LNCaP clone FGC (cell line): Measurements from ENCODE around the gene PPIL4.

ENCODE experiments used
- DNase-seq: peaks from one replicate; pipeline ENCODE4 v3.0.0-alpha.2; 2011; ENCODE audit warnings: low read depth
- H3K4me3 ChIP-seq: 2 replicates; pipeline ENCODE4 v1.5.1; 2011; ENCODE audit warnings: mild to moderate bottlenecking, low read depth, low read length, control low read depth
- TF ChIP-seq, protein P1 (sequence below): IDR thresholded peaks from 2 replicates; pipeline ENCODE4 v1.5.1; 2012; ENCODE audit warnings: mild to moderate bottlenecking; ENCODE audit not compliant: control insufficient read depth, insufficient read depth; ENCODE audit errors: extremely low read depth

Gene PPIL4, protein sequence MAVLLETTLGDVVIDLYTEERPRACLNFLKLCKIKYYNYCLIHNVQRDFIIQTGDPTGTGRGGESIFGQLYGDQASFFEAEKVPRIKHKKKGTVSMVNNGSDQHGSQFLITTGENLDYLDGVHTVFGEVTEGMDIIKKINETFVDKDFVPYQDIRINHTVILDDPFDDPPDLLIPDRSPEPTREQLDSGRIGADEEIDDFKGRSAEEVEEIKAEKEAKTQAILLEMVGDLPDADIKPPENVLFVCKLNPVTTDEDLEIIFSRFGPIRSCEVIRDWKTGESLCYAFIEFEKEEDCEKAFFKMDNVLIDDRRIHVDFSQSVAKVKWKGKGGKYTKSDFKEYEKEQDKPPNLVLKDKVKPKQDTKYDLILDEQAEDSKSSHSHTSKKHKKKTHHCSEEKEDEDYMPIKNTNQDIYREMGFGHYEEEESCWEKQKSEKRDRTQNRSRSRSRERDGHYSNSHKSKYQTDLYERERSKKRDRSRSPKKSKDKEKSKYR

DNA sequence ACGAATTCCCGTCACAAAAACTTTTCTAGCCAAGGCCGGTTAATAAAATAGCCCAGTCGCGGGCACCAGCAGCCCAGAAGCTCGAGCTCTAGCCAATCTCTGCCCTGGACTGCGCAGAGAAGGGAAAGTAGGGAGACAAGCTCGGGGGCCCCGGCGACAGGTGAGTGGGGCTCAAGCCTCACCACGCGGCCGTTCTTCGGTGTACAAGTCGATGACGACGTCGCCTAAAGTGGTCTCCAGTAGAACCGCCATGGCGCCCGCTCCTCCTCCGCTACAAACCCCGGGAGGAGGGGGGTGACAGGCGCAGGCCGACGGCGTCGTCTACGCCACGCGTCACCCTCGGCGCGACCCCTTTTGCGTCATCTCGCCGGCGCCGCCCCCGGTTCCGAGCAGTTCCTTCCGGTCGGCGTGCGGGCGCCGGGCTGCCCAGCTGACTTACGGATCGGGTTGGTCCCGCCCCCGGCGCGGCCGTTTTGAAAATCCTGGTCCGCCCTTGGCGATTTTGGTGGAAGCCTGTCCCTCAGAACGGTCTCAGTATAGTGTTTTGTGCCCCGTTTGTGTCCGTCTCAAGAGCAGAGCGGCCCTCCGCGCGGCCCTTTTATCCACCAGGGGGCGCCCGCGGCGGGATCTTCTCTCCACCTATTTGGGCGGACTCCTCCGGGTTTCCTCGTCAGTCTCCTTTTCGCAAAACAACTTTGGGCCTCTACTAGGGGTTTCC, at the start of gene PPIL4:
TSS of gene PPIL4 (minus strand) at position 290 of the 718 bp plus-strand sequence. CDS start at position 252, 38 bp downstream.
- H3K4me3 ChIP-seq: peak within 1 kb of the TSS; percentile 99
- peak; percentile 72 for DNase-seq
- TF ChIP-seq, protein P1, sequence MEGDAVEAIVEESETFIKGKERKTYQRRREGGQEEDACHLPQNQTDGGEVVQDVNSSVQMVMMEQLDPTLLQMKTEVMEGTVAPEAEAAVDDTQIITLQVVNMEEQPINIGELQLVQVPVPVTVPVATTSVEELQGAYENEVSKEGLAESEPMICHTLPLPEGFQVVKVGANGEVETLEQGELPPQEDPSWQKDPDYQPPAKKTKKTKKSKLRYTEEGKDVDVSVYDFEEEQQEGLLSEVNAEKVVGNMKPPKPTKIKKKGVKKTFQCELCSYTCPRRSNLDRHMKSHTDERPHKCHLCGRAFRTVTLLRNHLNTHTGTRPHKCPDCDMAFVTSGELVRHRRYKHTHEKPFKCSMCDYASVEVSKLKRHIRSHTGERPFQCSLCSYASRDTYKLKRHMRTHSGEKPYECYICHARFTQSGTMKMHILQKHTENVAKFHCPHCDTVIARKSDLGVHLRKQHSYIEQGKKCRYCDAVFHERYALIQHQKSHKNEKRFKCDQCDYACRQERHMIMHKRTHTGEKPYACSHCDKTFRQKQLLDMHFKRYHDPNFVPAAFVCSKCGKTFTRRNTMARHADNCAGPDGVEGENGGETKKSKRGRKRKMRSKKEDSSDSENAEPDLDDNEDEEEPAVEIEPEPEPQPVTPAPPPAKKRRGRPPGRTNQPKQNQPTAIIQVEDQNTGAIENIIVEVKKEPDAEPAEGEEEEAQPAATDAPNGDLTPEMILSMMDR: peak; percentile 48

DNA sequence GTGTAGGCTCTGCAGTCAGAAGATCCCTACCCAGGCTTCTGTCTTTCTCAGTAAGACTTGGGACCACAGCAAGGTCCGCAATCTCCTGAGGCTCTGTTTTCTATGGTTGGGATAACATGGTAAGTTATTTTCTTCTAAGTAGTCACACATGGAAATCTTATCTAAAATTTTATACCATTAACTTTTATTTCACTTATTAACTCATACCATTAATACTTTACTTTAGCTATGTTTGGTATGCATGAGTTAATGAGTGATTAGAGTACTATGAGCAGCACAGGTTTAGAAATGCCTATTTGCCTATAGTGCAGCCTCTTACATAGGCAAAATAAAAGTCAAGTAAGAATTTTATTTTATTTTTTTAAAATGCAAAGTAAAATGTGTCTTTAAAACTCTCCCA, 47.6 kb upstream of the PPIL4 start:
- H3K4me3 ChIP-seq: no peak overlapping the region
- TF ChIP-seq, protein P1: no peak
- DNase-seq: no peak

DNA sequence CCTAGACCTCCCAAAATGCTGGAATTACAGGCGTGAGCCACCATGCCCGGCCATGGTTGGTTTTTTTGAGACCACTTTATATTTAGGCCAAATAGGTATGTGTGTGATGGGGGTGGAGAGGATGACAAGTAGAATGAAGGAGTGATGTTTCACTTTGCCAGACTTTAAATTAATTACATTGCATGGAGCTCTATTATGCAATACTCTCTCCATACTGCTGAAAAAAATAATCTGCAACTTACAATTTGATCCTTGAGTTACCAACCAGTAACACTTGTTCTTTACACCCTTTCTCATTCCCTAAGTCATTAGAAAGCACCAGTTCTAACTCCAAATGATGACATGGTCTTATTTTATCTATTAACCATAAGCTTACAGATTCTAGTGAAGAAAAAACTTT, 47.1 kb upstream of the PPIL4 start:
- no peak for DNase-seq
- TF ChIP-seq, protein P1: no peak
- no peak overlapping the region for H3K4me3 ChIP-seq

DNA sequence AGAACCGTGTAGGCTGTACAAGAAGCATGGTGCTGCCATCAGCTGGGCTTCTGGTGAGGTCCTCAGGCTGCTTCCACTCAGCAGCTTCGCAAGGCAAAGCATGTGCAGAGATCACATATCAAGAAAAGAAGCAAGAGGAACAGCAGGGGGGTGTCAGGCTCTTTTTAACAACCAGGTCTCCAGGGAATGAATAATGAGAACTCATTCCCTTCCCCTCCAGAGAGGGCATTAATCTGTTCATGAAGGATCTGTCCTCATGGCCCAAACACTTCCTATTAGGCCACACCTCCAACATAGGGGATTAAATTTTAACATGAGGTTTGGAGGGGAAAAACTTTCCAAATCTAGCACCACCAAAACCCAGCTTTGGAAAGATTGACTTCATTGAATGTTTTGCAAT, 40.3 kb upstream of the PPIL4 start:
- H3K4me3 ChIP-seq: no peak overlapping the region
- TF ChIP-seq, protein P1: no peak
- no peak for DNase-seq

DNA sequence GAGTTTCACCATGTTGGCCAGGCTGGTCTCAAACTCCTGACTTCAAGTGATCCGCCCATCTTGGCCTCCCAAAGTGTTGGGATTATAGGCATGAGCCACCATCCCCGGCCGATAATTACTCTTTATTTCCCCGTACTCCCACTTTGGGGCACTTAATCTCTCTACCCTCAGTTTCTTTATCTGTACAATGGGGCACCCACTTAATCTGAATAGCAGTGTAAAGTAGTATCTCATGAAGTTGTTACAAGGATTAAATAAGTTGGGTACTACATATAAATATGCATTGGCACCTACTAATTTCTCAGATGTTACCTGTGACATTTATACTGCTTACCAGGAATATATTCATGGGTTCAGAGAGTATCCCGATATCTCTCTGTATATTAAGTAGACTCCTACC, 35.5 kb upstream of the PPIL4 start:
- H3K4me3 ChIP-seq: no peak overlapping the region
- TF ChIP-seq, protein P1: no peak
- no peak for DNase-seq

DNA sequence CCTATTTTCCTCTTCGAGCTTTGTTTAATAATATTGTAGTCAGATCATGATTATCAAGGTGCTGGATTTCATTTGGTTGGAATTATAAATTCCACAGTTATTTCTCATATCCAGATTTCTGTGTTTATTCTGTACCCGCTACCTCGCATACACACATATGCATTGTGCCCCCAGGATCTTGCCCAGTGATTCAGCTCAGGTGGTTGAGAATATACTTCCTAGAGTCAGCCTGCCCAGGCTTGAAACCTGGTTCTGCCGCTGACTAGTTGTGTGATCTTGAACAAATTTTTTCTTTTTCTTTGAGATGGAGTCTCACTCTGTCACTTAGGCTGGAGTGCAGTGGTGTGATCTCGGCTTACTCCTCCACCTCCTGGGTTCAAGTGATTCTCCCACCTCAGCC, 35.0 kb upstream of the PPIL4 start:
- DNase-seq: no peak
- TF ChIP-seq, protein P1: no peak
- no peak overlapping the region for H3K4me3 ChIP-seq
